HEK293T (cell line): ENCODE results near the gene DEFB114.
"Not testable (repeated sequence)": the region's sequence is repeated elsewhere in the genome, so short reads cannot be mapped to it uniquely, and the experiment has no call there.

Experiments
- CTCF ChIA-PET: fragments of 350-600 bp; formaldehyde crosslinking; extraction: SDS; loops from one replicate; lab custom pipeline; 2021; ENCODE audit warnings: antibody characterized with exemption, inconsistent platforms; lab: Yijun Ruan, JAX
- POLR2A ChIA-PET: fragments of 350-600 bp; formaldehyde crosslinking; extraction: SDS; loops from one replicate; lab custom pipeline; 2020; ENCODE audit warnings: antibody characterized with exemption, inconsistent platforms; lab: Yijun Ruan, JAX
- DNase-seq: peaks from one replicate; pipeline ENCODE4 v3.0.0; 2012; ENCODE audit warnings: mixed read lengths; ENCODE audit errors: extremely low spot score
- ARNT ChIP-seq: fragments of 450-650 bp; IDR thresholded peaks from 2 replicates; pipeline ENCODE4 v1.6.1; 2017; ENCODE audit warnings: mild to moderate bottlenecking
- BHLHE40 ChIP-seq: fragments of 450-650 bp; IDR thresholded peaks from 2 replicates; pipeline ENCODE4 v1.6.1; 2016; ENCODE audit warnings: mild to moderate bottlenecking, moderate library complexity, borderline replicate concordance
- CTBP1 ChIP-seq: fragments of 450-650 bp; IDR thresholded peaks from 2 replicates; pipeline ENCODE4 v1.6.1; 2016; ENCODE audit warnings: borderline replicate concordance
- ELF4 ChIP-seq: fragments of 450-650 bp; IDR thresholded peaks from 2 replicates; pipeline ENCODE4 v1.6.1; 2017; ENCODE audit warnings: antibody characterized with exemption
- FOXA1 ChIP-seq: fragments of 450-650 bp; IDR thresholded peaks from 2 replicates; pipeline ENCODE4 v1.6.1; 2016; ENCODE audit warnings: mild to moderate bottlenecking
- FOXK2 ChIP-seq: fragments of 450-650 bp; IDR thresholded peaks from 2 replicates; pipeline ENCODE4 v1.6.1; 2016; ENCODE audit warnings: mild to moderate bottlenecking
- FOXM1 ChIP-seq: fragments of 450-650 bp; IDR thresholded peaks from 2 replicates; pipeline ENCODE4 v1.6.1; 2017; ENCODE audit warnings: mild to moderate bottlenecking, borderline replicate concordance
- HDGF ChIP-seq: fragments of 450-650 bp; IDR thresholded peaks from 2 replicates; pipeline ENCODE4 v1.6.1; 2017; ENCODE audit warnings: antibody characterized with exemption, borderline replicate concordance
- L3MBTL2 ChIP-seq: fragments of 450-650 bp; conservative IDR thresholded peaks from 2 replicates; pipeline ENCODE4 v1.6.1; 2016; ENCODE audit warnings: mild to moderate bottlenecking
- LEF1 ChIP-seq: fragments of 450-650 bp; IDR thresholded peaks from 2 replicates; pipeline ENCODE4 v1.6.1; 2017; ENCODE audit warnings: mild to moderate bottlenecking, borderline replicate concordance
- NFRKB ChIP-seq: fragments of 450-650 bp; IDR thresholded peaks from 2 replicates; pipeline ENCODE4 v1.6.1; 2016; ENCODE audit warnings: mild to moderate bottlenecking, moderate library complexity
- SP1 ChIP-seq: fragments of 450-650 bp; IDR thresholded peaks from 2 replicates; pipeline ENCODE4 v1.6.1; 2017
- SUZ12 ChIP-seq: fragments of 450-650 bp; IDR thresholded peaks from 2 replicates; pipeline ENCODE4 v1.6.1; 2016; ENCODE audit warnings: mild to moderate bottlenecking
- TARDBP ChIP-seq: fragments of 450-650 bp; IDR thresholded peaks from 2 replicates; pipeline ENCODE4 v1.6.1; 2016
- ZNF384 ChIP-seq: fragments of 450-650 bp; IDR thresholded peaks from 2 replicates; pipeline ENCODE4 v1.6.1; 2016
- TF ChIP-seq, protein P1 (sequence below): fragments of 450-650 bp; IDR thresholded peaks from 2 replicates; pipeline ENCODE4 v1.6.1; 2016

Gene DEFB114

DNA sequence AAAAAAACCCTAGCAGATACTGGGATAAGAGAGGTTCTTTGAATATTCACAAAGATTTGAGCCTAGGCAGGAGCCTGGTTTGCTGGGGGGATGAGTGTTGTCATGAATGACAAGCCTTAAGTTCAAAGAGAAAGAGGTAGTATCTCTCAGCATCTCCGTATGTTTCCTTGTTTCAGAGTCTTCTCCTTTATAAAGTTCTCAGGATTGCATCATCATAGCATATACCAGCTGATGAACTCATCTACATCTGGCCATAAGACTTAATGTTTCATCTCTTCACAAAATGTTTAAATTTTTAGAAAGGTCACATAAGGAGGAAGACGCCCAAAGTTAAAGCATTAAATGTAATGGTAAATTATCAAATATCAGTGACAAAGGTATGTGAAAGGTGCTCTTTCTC lies 17.1 kb downstream of the DEFB114 start:
- ChIA-PET CTCF (no interaction called here), POLR2A (no interaction called here)
- TF ChIP-seq FOXA1 = no peak
- no peak for TF ChIP-seq SUZ12
- no peak for TF ChIP-seq CTBP1
- no peak for TF ChIP-seq ARNT
- TF ChIP-seq ELF4 = no peak
- no peak for TF ChIP-seq LEF1
- TF ChIP-seq HDGF = no peak
- TF ChIP-seq FOXM1 = no peak
- no peak for DNase-seq

DNA sequence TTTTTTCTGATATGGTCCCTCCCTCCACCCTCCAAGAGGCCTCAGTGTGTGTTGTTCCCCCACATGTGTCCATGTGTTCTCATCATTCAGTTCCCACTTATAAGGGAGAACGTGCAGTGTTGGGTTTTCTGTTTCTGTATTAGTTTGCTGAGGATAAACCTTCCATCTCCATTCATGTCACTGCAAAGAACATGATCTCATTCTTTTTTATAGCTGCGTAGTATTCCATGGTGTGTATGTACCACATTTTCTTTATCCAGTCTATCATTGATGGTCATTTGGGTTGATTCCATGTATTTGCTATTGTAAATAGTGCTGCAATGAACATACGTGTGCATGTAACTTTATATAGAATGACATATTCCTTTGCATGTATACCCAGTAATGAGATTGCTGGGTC lies 19.9 kb downstream of the DEFB114 start:
- DNase-seq, CTCF ChIA-PET: not testable (repeated sequence)
- POLR2A ChIA-PET = interaction anchor here (0.5 kb wide), 1 partner anchor 643 kb away, joined by 3 read pairs; no protein-coding TSS in a partner anchor

GRCh38 chr6:49939993-49940498 lies 23.9 kb downstream of the DEFB114 start:
- TF ChIP-seq ELF4 = no peak
- TF ChIP-seq HDGF = no peak
- TF ChIP-seq LEF1 = no peak
- no peak for TF ChIP-seq SP1
- TF ChIP-seq, protein P1, sequence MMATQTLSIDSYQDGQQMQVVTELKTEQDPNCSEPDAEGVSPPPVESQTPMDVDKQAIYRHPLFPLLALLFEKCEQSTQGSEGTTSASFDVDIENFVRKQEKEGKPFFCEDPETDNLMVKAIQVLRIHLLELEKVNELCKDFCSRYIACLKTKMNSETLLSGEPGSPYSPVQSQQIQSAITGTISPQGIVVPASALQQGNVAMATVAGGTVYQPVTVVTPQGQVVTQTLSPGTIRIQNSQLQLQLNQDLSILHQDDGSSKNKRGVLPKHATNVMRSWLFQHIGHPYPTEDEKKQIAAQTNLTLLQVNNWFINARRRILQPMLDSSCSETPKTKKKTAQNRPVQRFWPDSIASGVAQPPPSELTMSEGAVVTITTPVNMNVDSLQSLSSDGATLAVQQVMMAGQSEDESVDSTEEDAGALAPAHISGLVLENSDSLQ = no peak
- no peak for TF ChIP-seq BHLHE40
- TF ChIP-seq FOXK2 = no peak
- no peak for TF ChIP-seq L3MBTL2
- no peak for TF ChIP-seq TARDBP
- TF ChIP-seq NFRKB = no peak
- TF ChIP-seq FOXA1 = no peak
- TF ChIP-seq CTBP1 = no peak
- no peak for TF ChIP-seq ZNF384
- TF ChIP-seq SUZ12 = no peak
- TF ChIP-seq ARNT = no peak
- TF ChIP-seq FOXM1 = no peak
- DNase-seq = no peak
- CTCF ChIA-PET = no interaction called here
- POLR2A ChIA-PET = no interaction called here

DNA sequence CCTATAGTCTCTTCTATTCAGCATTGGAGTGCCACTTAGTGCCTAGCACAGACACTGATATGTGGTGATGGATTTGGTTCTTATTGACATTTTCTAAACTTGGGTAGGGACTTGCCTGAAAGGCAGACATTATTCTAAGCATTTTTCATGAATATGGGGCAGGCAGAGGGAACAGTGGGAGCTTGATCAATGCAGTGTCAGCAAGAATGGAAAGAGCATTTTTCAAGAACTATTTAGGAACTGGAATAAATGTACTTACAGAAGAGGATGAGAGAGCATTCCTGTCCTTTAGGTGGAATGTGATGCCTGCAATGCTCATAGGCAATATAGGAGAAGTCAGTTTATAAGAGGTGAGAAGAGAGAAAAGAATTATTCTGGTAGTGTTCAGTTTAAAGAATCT lies 26.2 kb downstream of the DEFB114 start:
- DNase-seq = no peak
- TF ChIP-seq ZNF384 (no peak), CTBP1 (no peak), LEF1 (no peak), FOXA1 (no peak), NFRKB (no peak), L3MBTL2 (no peak), SUZ12 (no peak), SP1 (no peak), BHLHE40 (no peak), TARDBP (no peak), FOXM1 (no peak), HDGF (no peak), FOXK2 (no peak), ARNT (no peak), ELF4 (no peak)
- TF ChIP-seq, protein P1 = no peak
- POLR2A ChIA-PET = no interaction called here
- CTCF ChIA-PET = no interaction called here

DNA sequence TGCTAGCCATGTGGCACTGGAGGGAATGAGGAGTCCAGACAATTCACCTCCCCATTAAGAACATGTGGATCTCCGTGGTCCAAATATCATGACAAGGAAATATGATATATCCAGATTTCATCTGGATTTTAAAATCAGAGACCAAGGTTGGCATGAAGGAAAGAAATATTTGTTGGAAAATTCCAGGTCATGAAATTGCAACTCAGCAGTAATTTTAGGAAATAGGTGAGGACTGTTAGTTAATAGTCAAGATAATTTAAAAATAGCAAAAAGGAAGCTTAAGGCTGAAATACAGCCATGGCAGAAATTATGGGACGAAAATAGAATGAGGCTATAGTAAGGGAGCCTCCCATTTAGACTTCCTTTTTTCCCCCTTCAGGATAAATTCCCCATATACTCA lies 26.9 kb downstream of the DEFB114 start:
- ChIA-PET CTCF (no interaction called here), POLR2A (no interaction called here)
- TF ChIP-seq ARNT (no peak), FOXA1 (no peak), SUZ12 (no peak), NFRKB (no peak), FOXK2 (no peak), CTBP1 (no peak), TARDBP (no peak), ZNF384 (no peak), LEF1 (no peak), ELF4 (no peak), HDGF (no peak), FOXM1 (no peak), BHLHE40 (no peak), SP1 (no peak), L3MBTL2 (no peak)
- TF ChIP-seq, protein P1 = no peak
- DNase-seq = no peak

DNA sequence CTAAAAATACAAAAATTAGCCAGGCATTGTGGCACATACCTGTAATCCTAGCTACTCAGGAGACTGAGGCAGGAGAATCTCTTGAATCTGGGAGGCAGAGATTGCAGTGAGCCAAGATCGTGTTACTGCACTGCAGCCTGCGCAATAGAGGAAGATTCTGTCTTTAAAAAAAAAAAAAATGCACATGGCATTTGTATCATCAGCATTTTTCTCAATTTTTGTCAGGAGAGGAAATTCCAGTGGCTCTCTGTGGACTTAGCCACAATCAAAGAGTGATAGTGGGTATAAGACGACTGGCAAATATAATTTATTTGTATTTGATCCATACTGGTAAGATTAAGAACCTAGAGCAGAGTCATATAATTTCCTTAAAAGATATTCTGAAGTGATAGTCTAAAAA lies 28.6 kb downstream of the DEFB114 start:
- ChIA-PET POLR2A (no interaction called here), CTCF (no interaction called here)
- no peak for DNase-seq
- TF ChIP-seq SUZ12 (no peak), FOXK2 (no peak), ARNT (no peak), LEF1 (no peak), FOXM1 (no peak), HDGF (no peak), BHLHE40 (no peak), CTBP1 (no peak), NFRKB (no peak), ELF4 (no peak), SP1 (no peak), FOXA1 (no peak), TARDBP (no peak), L3MBTL2 (no peak), ZNF384 (no peak)
- TF ChIP-seq, protein P1 = no peak
